HepG2 (cell line): ENCODE results near the gene PPAT. TPM values are rescaled to one million over a fixed set of nuclear protein-coding genes. Genes with fewer than 3 reads are reported as not detected.

Experiments
- ATAC-seq: fragments of 200-7000 bp; cut with Tn5 transposase; 3 replicates; pipeline ENCODE4 v1.9.1; 2020; ENCODE audit warnings: mild to moderate bottlenecking, moderate library complexity
- BruUV-seq: library from RNA; stranded (reverse); fragments of 400-500 nt; replicated peaks from 2 replicates; lab custom pipeline; 2021; lab: Mats Ljungman, UMichigan
- CTCF ChIA-PET: fragments of 300-600 bp; formaldehyde crosslinking; extraction: SDS; loops from one replicate; lab custom pipeline; 2021; ENCODE audit warnings: low total read pairs, inconsistent platforms, low intra/inter-chr PET ratio; lab: Yijun Ruan, JAX
- POLR2A ChIA-PET: fragments of 350-600 bp; sonication (Branson Sonifier 250); formaldehyde crosslinking; loops from one replicate; lab custom pipeline; 2020; ENCODE audit warnings: antibody characterized with exemption, inconsistent platforms; lab: Yijun Ruan, JAX
- DNase-seq: peaks from one replicate; pipeline ENCODE4 v3.0.0-alpha.2; 2015; ENCODE audit warnings: low spot score
- FAIRE-seq: peaks from 3 replicates; lab custom pipeline; 2011; peaks lifted over from hg19 to GRCh38; lab: Jason Lieb, UNC
- H2AFZ ChIP-seq: one replicate; pipeline ENCODE4 v1.6.1; 2011; ENCODE audit warnings: low read length, inconsistent platforms
- H3K27ac ChIP-seq: fragments of 300-600 bp; 3 replicates; pipeline ENCODE4 v1.8.0; 2011; ENCODE audit warnings: mixed run types, mild to moderate bottlenecking, mixed read lengths, low read length, inconsistent platforms; ENCODE audit not compliant: insufficient read depth; ENCODE audit errors: extremely low read length
- H3K27me3 ChIP-seq, 2 experiments: fragments of 200-600 bp in 1 of 2; 2 replicates in 1 of 2; 3 replicates in 1 of 2; pipeline versions ENCODE4 v1.6.0 to v1.8.0; 2011; ENCODE audit warnings: low read length in 2 of 2, mild to moderate bottlenecking in 2 of 2, moderate library complexity in 2 of 2, inconsistent platforms in 1 of 2; ENCODE audit not compliant: insufficient read depth in 2 of 2, control insufficient read depth in 1 of 2
- H3K36me3 ChIP-seq, 2 experiments: fragments of 200-600 bp in 1 of 2; replicated peaks in 1 of 2; 2 replicates in 1 of 2; 3 replicates in 1 of 2; pipeline versions ENCODE4 v1.5.1 to v1.8.0; 2011; ENCODE audit warnings: low read length in 2 of 2, inconsistent platforms in 1 of 2; ENCODE audit not compliant: insufficient read depth in 2 of 2, control insufficient read depth in 1 of 2
- H3K4me1 ChIP-seq: 2 replicates; pipeline ENCODE4 v1.5.1; 2012; ENCODE audit warnings: low read length, inconsistent platforms; ENCODE audit not compliant: insufficient read depth
- H3K4me2 ChIP-seq: 2 replicates; pipeline ENCODE4 v1.6.0; 2011; ENCODE audit warnings: low read depth, low read length, inconsistent platforms
- H3K4me3 ChIP-seq, 3 experiments: fragments of 200-600 bp in 1 of 3; sonication (generic), shearing (Covaris generic) in 1 of 3; replicated peaks in 1 of 3; 2 replicates each; pipeline ENCODE4 v1.5.1; 2011 to 2016; ENCODE audit warnings: low read length in 3 of 3, inconsistent platforms in 2 of 3, low read depth in 2 of 3, mild to moderate bottlenecking in 2 of 3, control low read depth in 1 of 3, mixed read lengths in 1 of 3; ENCODE audit not compliant: insufficient read depth in 1 of 3
- H3K79me2 ChIP-seq: one replicate; pipeline ENCODE4 v1.6.1; 2011; ENCODE audit warnings: low read length, inconsistent platforms; ENCODE audit not compliant: insufficient read depth
- H3K9ac ChIP-seq: 2 replicates; pipeline ENCODE4 v1.6.0; 2011; ENCODE audit warnings: mild to moderate bottlenecking, low read depth, low read length, inconsistent platforms; ENCODE audit not compliant: insufficient read depth
- H3K9me3 ChIP-seq: 2 replicates; pipeline ENCODE4 v1.5.1; 2012; ENCODE audit warnings: mild to moderate bottlenecking, low read length
- H4K20me1 ChIP-seq: 2 replicates; pipeline ENCODE4 v1.6.0; 2011; ENCODE audit warnings: inconsistent platforms, mild to moderate bottlenecking, low read length, moderate library complexity; ENCODE audit not compliant: insufficient read depth
- ARNT ChIP-seq: fragments of 450-650 bp; IDR thresholded peaks from 2 replicates; pipeline ENCODE4 v1.6.1; 2017
- BORCS8-MEF2B ChIP-seq: sonication (generic); formaldehyde crosslinking; IDR thresholded peaks from 2 replicates; pipeline ENCODE4 v1.8.0; 2022; ENCODE audit warnings: mild to moderate bottlenecking, missing genetic modification reagents
- E2F5 ChIP-seq: sonication (generic); formaldehyde crosslinking; conservative IDR thresholded peaks from 2 replicates; pipeline ENCODE4 v1.4.0; 2020; ENCODE audit warnings: missing genetic modification reagents
- KMT2B ChIP-seq: IDR thresholded peaks from 2 replicates; pipeline ENCODE4 v1.6.1; 2016; ENCODE audit warnings: missing genetic modification reagents, missing compliant biosample characterization
- NFYB ChIP-seq: sonication (generic); formaldehyde crosslinking; IDR thresholded peaks from 2 replicates; pipeline ENCODE4 v1.4.0; 2020; ENCODE audit warnings: missing genetic modification reagents
- ONECUT2 ChIP-seq: sonication (generic); formaldehyde crosslinking; IDR thresholded peaks from 2 replicates; pipeline ENCODE4 v1.4.0; 2020; ENCODE audit warnings: missing genetic modification reagents
- ZFP82 ChIP-seq: sonication (generic); formaldehyde crosslinking; IDR thresholded peaks from 2 replicates; pipeline ENCODE4 v1.5.1; 2020; ENCODE audit warnings: mild to moderate bottlenecking, missing genetic modification reagents, borderline replicate concordance
- ZNF460 ChIP-seq: sonication (generic); formaldehyde crosslinking; IDR thresholded peaks from 2 replicates; pipeline ENCODE4 v1.5.1; 2020; ENCODE audit warnings: missing genetic modification reagents, mild to moderate bottlenecking, borderline replicate concordance
- ZNF609 ChIP-seq: sonication (generic); formaldehyde crosslinking; IDR thresholded peaks from 2 replicates; pipeline ENCODE4 v1.4.0; 2020; ENCODE audit warnings: mild to moderate bottlenecking, missing genetic modification reagents, borderline replicate concordance
- ZNF646 ChIP-seq: sonication (generic); formaldehyde crosslinking; IDR thresholded peaks from 2 replicates; pipeline ENCODE4 v1.9.0; 2021; ENCODE audit warnings: mild to moderate bottlenecking, missing genetic modification reagents
- ZNF678 ChIP-seq: sonication (generic); formaldehyde crosslinking; IDR thresholded peaks from 2 replicates; pipeline ENCODE4 v1.4.0; 2020; ENCODE audit warnings: mild to moderate bottlenecking, missing genetic modification reagents
- WGBS: methylation state at CpG from one replicate; pipeline ENCODE4 v1.1.6; 2017; ENCODE audit warnings: low lambda C conversion rate; 5-methylcytosine and 5-hydroxymethylcytosine counted together
- in situ Hi-C: cut with HindIII; loops from 2 replicates; pipeline ENCODE4 v1.10.0; 2017; ENCODE audit warnings: low pct_unique_long_range_greater_than_20kb; ENCODE audit not compliant: extremely low pct_ligation_motif_present
- intact Hi-C: fragments of 100-400 bp; cut with micrococcal nuclease; formaldehyde crosslinking; loops from one replicate; pipeline ENCODE4 v1.10.0; 2022; ENCODE audit not compliant: unreplicated experiment
- polyA plus RNA-seq, 8 experiments: library from polyadenylated mRNA; depleted of rRNA in 3 of 8; stranded (reverse) in 7 of 8; unstranded in 1 of 8; fragments of >200 nt; fragmentation: Illumina TruSeq in 4 of 8; extraction: Trizol in 4 of 8; gene quantifications; 2 replicates each; pipeline versions ENCODE4 v1.2.1 to v1.2.3, GENCODE V29; 2011 to 2016; ENCODE audit warnings: low read depth in 4 of 8, missing spikeins in 1 of 8, mixed read lengths in 1 of 8; ENCODE audit not compliant: insufficient read depth in 1 of 8
- total RNA-seq, 5 experiments: library from RNA; depleted of rRNA; stranded (reverse); fragments of >200 nt; fragmentation: Illumina TruSeq; extraction: Trizol; gene quantifications; 2 replicates each; pipeline ENCODE4 v1.2.3, GENCODE V29; 2016; ENCODE audit warnings: low read depth in 1 of 5

PPAT gene
- total and polyA plus RNA-seq, 2 of the 13 experiments (the other 11 are each of a cell fraction or from before 2014, with no cell fraction given), result 16.9 to 62.6 TPM

- no TSS peak for BruUV-seq
- 95% methylated on average over 3 of the region's 3 CpGs for WGBS
- no peak overlapping the region for H3K4me3 ChIP-seq
These were observed 9.9 kb downstream of the PPAT start for GRCh38 chr4:56425518-56425917.

More at GRCh38 chr4:56425518-56425917, 9.9 kb downstream of the PPAT start:
- TF ChIP-seq E2F5 (no peak), KMT2B (CRISPR knock-in tag) (no peak), ZNF678 (CRISPR knock-in tag) (no peak), NFYB (no peak), ZNF646 (CRISPR knock-in tag) (no peak), ZNF460 (CRISPR knock-in tag) (no peak), ONECUT2 (CRISPR knock-in tag) (no peak), BORCS8-MEF2B (no peak), ARNT (no peak), ZNF609 (CRISPR knock-in tag) (no peak), ZFP82 (CRISPR knock-in tag) (no peak)
- Histone ChIP-seq H3K27me3 (no peaks in the 10 kb centered on the region), H3K36me3 (no peaks in the 10 kb centered on the region; a peak in 3 of 5 replicates), H3K9me3 (no peaks in the 10 kb centered on the region), H3K4me1 (peaks cover 32% of the 10 kb centered on the region), H2AFZ (no peak overlapping the region), H3K4me2 (no peak overlapping the region), H3K79me2 (peaks cover 100% of the 10 kb centered on the region), H3K27ac (no peak overlapping the region), H3K9ac (no peak overlapping the region), H4K20me1 (peaks cover 18% of the 10 kb centered on the region; the same call in 1 of the 2 replicates)
- ChIA-PET POLR2A (interaction anchor here (2.3 kb wide), 1 partner anchor 10 kb away, joined by 8 read pairs; the partner anchor contains the start of genes PAICS and PPAT), CTCF (interaction anchor here (2.0 kb wide), 1 partner anchor 118 kb away, joined by 12 read pairs; no protein-coding TSS in a partner anchor)
- FAIRE-seq, result no peak
- DNase-seq, result no peak
- no peak; the same call in 2 of the 3 replicates for ATAC-seq
- in situ Hi-C loops (no loop called here), intact Hi-C loops (loop anchor here (2.0 to 10.0 kb wide), 3 partner anchors 42 to 409 kb away; partner anchors contain the start of gene SRP72)
